HG03432 (cell line): ENCODE data around the gene CEP41.

Experiments used
- ATAC-seq: cut with Tn5 transposase; IDR thresholded peaks from one replicate; pipeline ENCODE4 v1.9.1; 2021; ENCODE audit warnings: mild to moderate bottlenecking, moderate library complexity; ENCODE audit not compliant: unreplicated experiment

CEP41 gene

GRCh38 chr7:130372402-130373165, 68.2 kb downstream of the CEP41 start:
- ATAC-seq: no peak

GRCh38 chr7:130371046-130371445, 69.8 kb downstream of the CEP41 start:
- ATAC-seq: no peak

GRCh38 chr7:130369831-130370550, 70.8 kb downstream of the CEP41 start:
- no peak for ATAC-seq

GRCh38 chr7:130369110-130369711, 71.6 kb downstream of the CEP41 start:
- no peak for ATAC-seq

GRCh38 chr7:130367836-130368746, 72.7 kb downstream of the CEP41 start:
- ATAC-seq: no peak

- ATAC-seq: no peak
These were observed 73.6 kb downstream of the CEP41 start for GRCh38 chr7:130367088-130367755.

- no peak for ATAC-seq
These were observed 74.3 kb downstream of the CEP41 start for GRCh38 chr7:130366564-130366963.

GRCh38 chr7:130365511-130366441, 75.0 kb downstream of the CEP41 start:
- peak; percentile 69 for ATAC-seq

GRCh38 chr7:130365088-130365487, 75.7 kb downstream of the CEP41 start:
- ATAC-seq: no peak

- ATAC-seq: no peak
These were observed 76.4 kb downstream of the CEP41 start for GRCh38 chr7:130364451-130364850.

- ATAC-seq: peak; percentile 41
These were observed 77.6 kb downstream of the CEP41 start for GRCh38 chr7:130363026-130363847.

- ATAC-seq: no peak
These were observed 78.5 kb downstream of the CEP41 start for GRCh38 chr7:130362251-130362816.

GRCh38 chr7:130361681-130362080, 79.1 kb downstream of the CEP41 start:
- no peak for ATAC-seq

GRCh38 chr7:130360518-130360917, 80.3 kb downstream of the CEP41 start:
- no peak for ATAC-seq

- ATAC-seq: no peak
These were observed 81.4 kb downstream of the CEP41 start for GRCh38 chr7:130359276-130359857.

GRCh38 chr7:130358471-130358870, 82.3 kb downstream of the CEP41 start:
- ATAC-seq: no peak

GRCh38 chr7:130356876-130357611, 83.8 kb downstream of the CEP41 start:
- no peak for ATAC-seq
